CD14-positive monocyte (primary cell): ENCODE measurements around the gene HOXD8. TPM values are rescaled to one million over a fixed set of nuclear protein-coding genes. Genes with fewer than 3 reads are reported as not detected.

Experiments
- DNase-seq, 3 donors: peaks; one replicate each; pipeline ENCODE4 v3.0.0-alpha.2; 2011 to 2022
- H2AFZ ChIP-seq: 2 replicates; pipeline ENCODE4 v1.6.0; 2012; ENCODE audit warnings: mild to moderate bottlenecking, low read depth, low read length, inconsistent platforms; ENCODE audit not compliant: insufficient read depth, poor library complexity, severe bottlenecking
- H3K27ac ChIP-seq, 2 donors: 1 replicate in 1 of 2; 2 replicates in 1 of 2; pipeline ENCODE4 v1.5.1; 2012 to 2013; ENCODE audit warnings: low read length in 2 of 2, control low read depth in 1 of 2, inconsistent platforms in 1 of 2, low read depth in 1 of 2, mild to moderate bottlenecking in 1 of 2
- H3K27me3 ChIP-seq, 2 donors: one replicate each; pipeline versions ENCODE4 v1.6.0 to v1.6.1; 2011 to 2013; ENCODE audit warnings: low read length in 2 of 2; ENCODE audit not compliant: control insufficient read depth in 2 of 2, insufficient read depth in 2 of 2
- H3K36me3 ChIP-seq, 2 donors: replicated peaks in 1 of 2; 1 replicate in 1 of 2; 2 replicates in 1 of 2; pipeline versions ENCODE4 v1.5.1 to v1.6.1; 2012 to 2013; ENCODE audit warnings: low read length in 2 of 2, control low read depth in 1 of 2, inconsistent platforms in 1 of 2, mild to moderate bottlenecking in 1 of 2; ENCODE audit not compliant: insufficient read depth in 2 of 2, control insufficient read depth in 1 of 2
- H3K4me1 ChIP-seq, 2 donors: 1 replicate in 1 of 2; 2 replicates in 1 of 2; pipeline versions ENCODE4 v1.5.1 to v1.6.1; 2012 to 2013; ENCODE audit warnings: low read length in 2 of 2, control low read depth in 1 of 2, inconsistent platforms in 1 of 2, mild to moderate bottlenecking in 1 of 2, moderate library complexity in 1 of 2; ENCODE audit not compliant: insufficient read depth in 2 of 2, control insufficient read depth in 1 of 2
- H3K4me2 ChIP-seq: replicated peaks from 2 replicates; pipeline ENCODE3; 2012; ENCODE audit warnings: low read length, moderate library complexity, mild to moderate bottlenecking; ENCODE audit not compliant: poor library complexity, severe bottlenecking; ENCODE audit errors: extremely low read depth
- H3K4me3 ChIP-seq, 3 experiments: fragments of 200-600 bp in 1 of 3; sonication (generic) in 1 of 3; replicated peaks in 1 of 3; 1 replicate in 2 of 3; 2 replicates in 1 of 3; pipeline ENCODE4 v1.5.1; 2011 to 2013; ENCODE audit warnings: low read length in 3 of 3, mild to moderate bottlenecking in 3 of 3, control low read depth in 2 of 3, low read depth in 2 of 3, inconsistent platforms in 1 of 3, moderate library complexity in 1 of 3
- H3K79me2 ChIP-seq: 2 replicates; pipeline ENCODE4 v1.6.0; 2012; ENCODE audit warnings: mild to moderate bottlenecking, control low read depth, inconsistent platforms, low read length, moderate library complexity; ENCODE audit not compliant: insufficient read depth
- H3K9ac ChIP-seq: 2 replicates; pipeline ENCODE4 v1.6.0; 2017; ENCODE audit warnings: low read length, mild to moderate bottlenecking; ENCODE audit not compliant: insufficient read depth, poor library complexity, severe bottlenecking
- H3K9me3 ChIP-seq, 2 donors: replicated peaks in 1 of 2; 1 replicate in 1 of 2; 2 replicates in 1 of 2; pipeline versions ENCODE4 v1.5.1 to v1.6.1; 2012 to 2013; ENCODE audit warnings: low read length in 2 of 2, control low read depth in 1 of 2; ENCODE audit not compliant: control insufficient read depth in 1 of 2, insufficient read depth in 1 of 2
- H4K20me1 ChIP-seq: 2 replicates; pipeline ENCODE4 v1.6.0; 2012; ENCODE audit warnings: mild to moderate bottlenecking, low read length, control low read depth, moderate library complexity; ENCODE audit not compliant: insufficient read depth
- H3K27ac Mint-ChIP-seq, 7 donors: one replicate each; pipeline ENCODE4 v1.8.0; 2020; ENCODE audit warnings: mild to moderate bottlenecking in 7 of 7, mixed read lengths in 7 of 7, moderate library complexity in 6 of 7, inconsistent platforms in 2 of 7
- H3K27me3 Mint-ChIP-seq, 3 donors: one replicate each; pipeline ENCODE4 v1.8.0; 2021 to 2022; ENCODE audit warnings: low read depth in 3 of 3, mild to moderate bottlenecking in 3 of 3, mixed read lengths in 3 of 3, moderate library complexity in 3 of 3, inconsistent platforms in 1 of 3
- H3K36me3 Mint-ChIP-seq, 2 donors: one replicate each; pipeline ENCODE4 v1.8.0; 2020; ENCODE audit warnings: mixed read lengths in 2 of 2, inconsistent platforms in 1 of 2, mild to moderate bottlenecking in 1 of 2
- H3K4me1 Mint-ChIP-seq: one replicate; pipeline ENCODE4 v1.8.0; 2020; ENCODE audit warnings: mild to moderate bottlenecking, mixed read lengths
- H3K4me3 Mint-ChIP-seq, 2 donors: one replicate each; pipeline ENCODE4 v1.8.0; 2020; ENCODE audit warnings: mild to moderate bottlenecking in 2 of 2, mixed read lengths in 2 of 2, moderate library complexity in 1 of 2
- H3K9me3 Mint-ChIP-seq, 7 donors: one replicate each; pipeline ENCODE4 v1.8.0; 2020 to 2022; ENCODE audit warnings: mixed read lengths in 7 of 7, mild to moderate bottlenecking in 6 of 7, moderate library complexity in 6 of 7, inconsistent platforms in 2 of 7
- CTCF ChIP-seq: fragments of 200-600 bp; IDR thresholded peaks from one replicate; pipeline ENCODE4 v1.8.0; 2022; ENCODE audit warnings: antibody characterized with exemption, mild to moderate bottlenecking
- WGBS: methylation state at CpG from one replicate; pipeline ENCODE4 v1.1.5; 2013; ENCODE audit warnings: missing lambda C conversion rate; ENCODE audit not compliant: insufficient coverage; 5-methylcytosine and 5-hydroxymethylcytosine counted together
- intact Hi-C, 2 donors: fragments of 100-400 bp; cut with micrococcal nuclease; formaldehyde crosslinking; loops; one replicate each; pipeline versions ENCODE4 v1.15.0 to v1.15.1; 2023
- polyA plus RNA-seq, 3 donors: library from polyadenylated mRNA; depleted of rRNA in 1 of 3; unstranded in 2 of 3; stranded (reverse) in 1 of 3; fragments of 300-500 nt in 2 of 3; fragments of >200 nt in 1 of 3; fragmentation: Illumina TruSeq in 2 of 3; gene quantifications; 1 replicate in 2 of 3; 2 replicates in 1 of 3; pipeline ENCODE4 v1.2.3, GENCODE V29; 2012 to 2021

Gene HOXD8
- polyA plus RNA-seq, 3 donors: not detected

DNA sequence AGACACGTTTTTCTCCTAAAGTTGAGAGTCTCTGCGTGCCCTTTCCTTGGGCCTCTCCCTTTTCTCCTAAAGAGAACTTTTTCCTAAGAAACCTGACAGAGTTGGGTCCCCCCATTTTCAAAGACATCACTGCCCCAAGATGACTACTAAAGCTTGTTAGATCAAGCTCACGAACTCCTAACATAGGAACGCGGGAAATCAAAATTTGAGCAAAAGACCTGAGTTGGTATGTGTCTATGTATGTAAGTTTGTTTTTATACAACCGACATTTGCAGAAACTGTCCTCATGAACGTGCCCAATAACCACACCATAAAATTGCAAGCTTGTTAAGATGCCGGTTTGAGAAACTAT lies 35.6 kb upstream of the HOXD8 start:
- peaks cover 33% of the 10 kb centered on the region for H3K4me1 Mint-ChIP-seq
- Histone ChIP-seq H3K4me2 (no peak overlapping the region), H3K4me1 (peaks cover 18 to 28% of the 10 kb centered on the region in 2 donors), H3K9me3 (peaks cover 0 to 75% of the 10 kb centered on the region in 2 donors), H3K36me3 (no peaks in the 10 kb centered on the region), H3K9ac (no peak overlapping the region), H3K27me3 (peaks cover 93 to 94% of the 10 kb centered on the region in 2 donors), H3K4me3 (no peak overlapping the region), H3K79me2 (no peaks in the 10 kb centered on the region), H3K27ac (no peak overlapping the region), H4K20me1 (no peaks in the 10 kb centered on the region), H2AFZ (no peak overlapping the region)
- no peak for DNase-seq
- 0% methylated on average over 2 of the region's 8 CpGs for WGBS
- peaks cover 0 to 10% of the 10 kb centered on the region in 2 donors for H3K36me3 Mint-ChIP-seq
- no peak for TF ChIP-seq CTCF
- no peak overlapping the region for H3K27ac Mint-ChIP-seq
- peaks cover 0 to 36% (median 25%) of the 10 kb centered on the region in 7 donors for H3K9me3 Mint-ChIP-seq
- intact Hi-C loops: loop anchor here (10.0 kb wide), 2 partner anchors 409 to 1759 kb away; partner anchors contain the start of gene SP9 (in 1 of the 2)
- H3K4me3 Mint-ChIP-seq: peak overlapping the region in 1 of 2 donors; percentile 67
- H3K27me3 Mint-ChIP-seq: peaks cover 92 to 97% (median 95%) of the 10 kb centered on the region in 3 donors

GRCh38 chr2:176094349-176094748 lies 35.2 kb upstream of the HOXD8 start:
- H4K20me1 ChIP-seq: no peaks in the 10 kb centered on the region
- Mint-ChIP-seq H3K36me3 (peaks cover 0 to 8% of the 10 kb centered on the region in 2 donors), H3K4me3 (peak overlapping the region in 1 of 2 donors; percentile 67), H3K4me1 (peaks cover 33% of the 10 kb centered on the region), H3K27me3 (peaks cover 92 to 97% (median 95%) of the 10 kb centered on the region in 3 donors), H3K27ac (no peak overlapping the region), H3K9me3 (peaks cover 0 to 40% (median 27%) of the 10 kb centered on the region in 7 donors)
- H3K4me3 ChIP-seq: no peak overlapping the region
- no peak overlapping the region for H3K9ac ChIP-seq
- H3K27ac ChIP-seq: no peak overlapping the region
- no peak overlapping the region for H2AFZ ChIP-seq
- no peak for TF ChIP-seq CTCF
- H3K4me2 ChIP-seq: no peak overlapping the region
- 5% methylated on average over 5 of the region's 12 CpGs for WGBS
- peaks cover 0 to 75% of the 10 kb centered on the region in 2 donors for H3K9me3 ChIP-seq
- intact Hi-C loops: loop anchor here (10.0 kb wide), 2 partner anchors 410 to 1760 kb away; partner anchors contain the start of gene SP9 (in 1 of the 2)
- DNase-seq: no peak
- H3K36me3 ChIP-seq: no peaks in the 10 kb centered on the region
- peaks cover 18 to 28% of the 10 kb centered on the region in 2 donors for H3K4me1 ChIP-seq
- H3K79me2 ChIP-seq: no peaks in the 10 kb centered on the region
- H3K27me3 ChIP-seq: peaks cover 93 to 94% of the 10 kb centered on the region in 2 donors
